Pons (tissue), 1 donor: ENCODE measurements around the gene CKB.

Source experiments
- DNase-seq: peaks from one replicate; pipeline ENCODE4 v3.0.0-alpha.2; 2016; ENCODE audit warnings: low spot score

The CKB gene

GRCh38 chr14:103549361-103550311 lies 27.0 kb upstream of the CKB start:
- peak; percentile 95 for DNase-seq

- no peak for DNase-seq
Observed at GRCh38 chr14:103548463-103549351, 26.1 kb upstream of the CKB start.

GRCh38 chr14:103547941-103548462 lies 25.4 kb upstream of the CKB start:
- no peak for DNase-seq

GRCh38 chr14:103547455-103547940 lies 24.9 kb upstream of the CKB start:
- DNase-seq = no peak

DNA sequence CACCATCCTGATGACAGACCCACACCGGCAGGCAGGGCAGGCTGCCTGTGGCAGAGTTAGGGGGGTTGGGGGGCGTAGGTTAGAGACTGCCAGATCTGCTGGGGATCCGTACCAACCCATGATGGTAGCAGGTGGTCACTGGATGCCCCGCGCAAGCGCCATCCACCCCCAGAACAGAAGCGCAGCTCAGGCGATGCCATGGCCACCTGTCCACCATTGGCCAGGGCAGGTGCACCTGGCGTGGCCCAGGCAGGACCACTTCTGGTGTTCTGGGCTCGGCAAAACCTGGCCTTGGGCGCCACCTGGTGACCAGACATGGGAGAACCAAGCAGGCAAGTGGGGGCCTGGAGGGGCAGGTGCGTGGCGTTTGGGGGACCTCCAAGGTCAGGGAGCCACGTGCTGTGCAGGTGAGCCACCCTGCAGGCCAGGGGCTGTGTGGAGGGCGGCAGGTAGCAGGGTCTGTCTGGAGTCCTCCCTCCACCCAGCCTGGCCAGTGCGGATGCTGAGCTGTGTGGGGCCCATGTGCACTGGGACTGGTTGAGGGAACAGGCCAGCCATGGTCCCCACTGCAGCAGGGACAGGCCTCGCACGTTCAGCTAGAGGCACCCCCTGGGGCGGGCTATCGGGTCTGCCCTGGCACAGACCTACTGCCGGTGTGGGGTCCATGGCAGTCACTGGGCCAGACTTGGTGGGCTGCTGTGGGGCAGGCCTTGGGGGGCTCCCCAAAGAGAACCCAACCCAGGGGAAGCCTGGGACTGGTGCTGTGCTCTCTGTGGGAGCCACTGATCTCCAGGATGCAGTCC lies 24.2 kb upstream of the CKB start:
- peak; percentile 73 for DNase-seq

DNA sequence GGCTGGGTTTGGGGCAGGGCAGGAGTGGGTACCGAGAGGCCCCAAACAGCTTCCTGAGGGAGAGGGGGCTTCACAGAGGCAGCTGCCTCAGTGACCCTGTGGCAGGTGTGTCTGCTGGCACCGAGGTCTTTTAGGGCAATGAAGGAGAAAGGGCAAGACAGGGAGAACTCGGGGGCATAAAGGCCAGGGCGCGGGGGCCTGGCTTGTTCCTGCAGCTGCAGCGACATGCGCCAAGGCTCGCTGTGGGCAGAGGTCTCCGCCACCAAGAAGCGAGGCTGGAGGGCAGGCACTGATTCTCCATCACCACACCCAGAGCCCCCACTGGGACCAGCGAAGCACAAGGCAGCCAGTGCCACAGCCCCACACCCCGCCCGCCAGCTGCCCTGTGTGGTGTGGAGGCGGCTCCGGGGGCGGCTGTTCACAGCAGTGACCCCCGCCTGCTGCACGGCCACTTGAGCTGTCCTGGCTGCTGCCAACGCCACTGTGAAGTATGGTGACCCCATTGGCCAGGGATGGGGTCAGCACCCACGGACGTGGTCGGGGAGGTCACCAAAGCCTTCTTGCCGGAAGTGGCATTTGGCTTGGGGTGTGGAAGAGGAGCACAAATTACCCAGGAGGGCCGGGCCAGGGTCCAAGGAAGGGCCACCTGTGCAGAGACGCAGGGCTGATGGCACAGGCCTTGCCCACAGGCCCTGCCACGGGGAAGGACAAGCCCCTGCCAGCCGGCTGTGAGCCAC lies 23.5 kb upstream of the CKB start:
- no peak for DNase-seq

DNA sequence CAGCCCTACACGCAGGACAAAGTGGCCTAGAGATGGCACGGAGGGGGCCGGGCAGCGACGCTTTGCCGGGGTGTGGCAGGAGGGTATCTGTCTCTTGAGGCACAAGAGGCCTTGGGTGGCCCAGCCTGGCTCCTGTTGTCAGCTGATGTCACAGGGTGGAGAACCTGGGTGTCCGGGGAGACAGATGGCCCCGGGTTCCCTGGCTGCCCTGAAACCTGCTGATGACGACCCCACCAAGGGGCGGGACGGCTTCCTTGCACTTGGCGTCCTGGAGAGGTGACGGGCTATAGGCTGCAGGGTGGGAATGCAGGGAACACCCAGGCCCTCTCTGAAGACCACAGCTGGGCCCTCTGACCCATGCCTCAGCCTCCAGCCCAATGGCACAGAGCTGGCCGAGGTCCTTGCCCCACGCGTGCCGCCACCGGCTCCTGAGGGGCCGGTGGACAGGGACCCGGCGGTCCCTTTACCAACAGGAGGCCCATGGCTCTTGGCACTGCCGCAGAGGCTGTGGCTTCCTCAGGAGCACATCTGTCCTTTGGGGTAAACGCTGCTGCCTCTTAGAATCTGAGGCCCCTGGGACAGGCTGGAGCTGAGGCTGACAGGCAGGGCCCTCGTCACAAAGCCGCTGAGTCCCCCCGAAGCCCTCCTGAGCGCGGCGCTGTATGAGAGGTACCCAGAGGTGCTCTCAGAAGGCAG lies 22.7 kb upstream of the CKB start:
- no peak for DNase-seq

GRCh38 chr14:103544388-103545218 lies 22.0 kb upstream of the CKB start:
- DNase-seq = peak; percentile 76

- no peak for DNase-seq
Observed at GRCh38 chr14:103543721-103544387, 21.2 kb upstream of the CKB start.

DNA sequence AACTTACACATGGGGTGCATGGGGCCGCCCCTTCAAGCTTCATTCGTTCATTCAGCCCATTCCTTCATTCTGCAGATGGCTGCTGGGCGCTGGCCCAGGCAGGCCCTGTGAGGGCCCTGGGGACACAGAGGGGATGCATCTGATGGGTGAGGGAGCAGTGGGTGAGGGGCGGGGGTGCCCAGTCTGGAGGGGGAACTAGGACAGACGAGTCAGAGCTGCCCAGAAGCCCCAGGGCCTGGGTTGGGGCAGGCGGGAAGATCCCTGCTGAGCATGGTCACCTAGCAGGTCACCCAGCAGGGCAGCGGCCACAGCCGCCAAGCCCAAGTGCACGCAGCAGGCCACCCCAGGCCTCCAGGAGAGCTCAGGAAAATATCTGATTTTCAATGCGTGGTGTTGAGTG lies 20.5 kb upstream of the CKB start:
- no peak for DNase-seq

DNA sequence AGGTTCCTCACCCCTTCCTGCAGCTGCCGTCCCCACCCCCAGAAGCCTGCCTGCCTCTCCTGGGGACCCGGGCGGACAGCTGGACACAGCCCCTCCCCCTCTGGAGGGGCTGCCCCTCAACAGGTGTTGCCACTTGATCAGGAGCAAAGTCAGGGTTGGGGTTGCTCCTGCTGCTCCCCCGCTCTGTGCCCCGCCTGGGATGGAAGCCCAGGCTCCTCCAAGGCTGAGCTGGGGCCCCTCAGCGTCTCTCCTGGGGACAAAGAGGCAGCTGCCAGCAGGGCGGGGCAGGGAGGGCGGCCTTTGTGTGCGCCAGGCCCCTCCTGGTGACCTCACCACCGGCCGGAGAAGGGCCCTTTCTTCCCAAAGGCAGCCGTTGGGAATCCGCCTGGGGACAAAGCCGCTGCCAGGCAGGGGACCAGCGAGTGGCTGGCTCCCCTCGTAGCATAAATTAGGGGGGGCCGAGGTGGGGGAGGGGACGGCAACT lies 20.0 kb upstream of the CKB start:
- DNase-seq = peak; percentile 96

GRCh38 chr14:103541709-103542604 lies 19.3 kb upstream of the CKB start:
- no peak for DNase-seq

DNA sequence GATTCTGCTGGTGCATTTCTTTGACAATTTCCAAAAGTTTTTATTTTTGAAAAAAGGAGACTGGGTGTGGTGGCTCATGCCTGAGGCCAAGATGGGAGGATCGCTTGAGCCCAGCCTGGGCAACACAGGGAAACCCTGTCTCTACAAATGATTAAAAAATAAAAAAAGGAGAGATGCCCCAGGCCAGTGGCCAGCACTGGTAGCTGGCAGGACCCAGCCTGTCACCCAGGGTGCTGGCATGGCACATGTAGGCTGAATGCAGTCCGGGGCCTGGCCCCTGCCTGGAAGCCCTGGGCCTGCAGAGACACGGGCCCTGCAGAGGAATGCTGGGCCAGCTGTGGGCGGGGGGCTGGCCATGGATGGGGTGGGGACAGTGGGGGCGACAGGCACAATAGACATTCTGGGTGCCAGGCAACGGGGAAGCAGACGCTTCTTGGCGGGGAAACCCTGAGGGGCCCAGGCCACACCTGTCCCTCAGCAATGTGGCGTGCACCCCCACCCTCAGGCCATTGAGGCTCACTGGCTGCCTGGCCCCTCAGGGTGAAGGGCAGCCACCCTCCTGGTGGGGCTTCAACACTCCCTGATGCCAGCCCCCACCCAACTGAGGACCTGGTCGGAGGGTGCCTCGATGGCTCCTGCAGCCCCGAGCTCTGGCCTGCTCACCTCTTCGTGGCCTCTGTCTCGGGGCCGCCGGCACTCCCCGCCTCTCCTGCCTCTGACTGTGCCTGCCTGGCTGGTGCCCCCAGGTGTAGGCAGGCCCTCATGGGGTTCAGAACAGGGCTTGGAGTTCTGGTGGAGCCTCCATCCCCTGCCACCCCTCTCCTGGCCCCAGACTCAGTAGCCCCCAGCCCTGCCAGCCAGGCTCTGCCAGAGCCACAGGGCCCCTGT lies 18.4 kb upstream of the CKB start:
- no peak for DNase-seq

DNA sequence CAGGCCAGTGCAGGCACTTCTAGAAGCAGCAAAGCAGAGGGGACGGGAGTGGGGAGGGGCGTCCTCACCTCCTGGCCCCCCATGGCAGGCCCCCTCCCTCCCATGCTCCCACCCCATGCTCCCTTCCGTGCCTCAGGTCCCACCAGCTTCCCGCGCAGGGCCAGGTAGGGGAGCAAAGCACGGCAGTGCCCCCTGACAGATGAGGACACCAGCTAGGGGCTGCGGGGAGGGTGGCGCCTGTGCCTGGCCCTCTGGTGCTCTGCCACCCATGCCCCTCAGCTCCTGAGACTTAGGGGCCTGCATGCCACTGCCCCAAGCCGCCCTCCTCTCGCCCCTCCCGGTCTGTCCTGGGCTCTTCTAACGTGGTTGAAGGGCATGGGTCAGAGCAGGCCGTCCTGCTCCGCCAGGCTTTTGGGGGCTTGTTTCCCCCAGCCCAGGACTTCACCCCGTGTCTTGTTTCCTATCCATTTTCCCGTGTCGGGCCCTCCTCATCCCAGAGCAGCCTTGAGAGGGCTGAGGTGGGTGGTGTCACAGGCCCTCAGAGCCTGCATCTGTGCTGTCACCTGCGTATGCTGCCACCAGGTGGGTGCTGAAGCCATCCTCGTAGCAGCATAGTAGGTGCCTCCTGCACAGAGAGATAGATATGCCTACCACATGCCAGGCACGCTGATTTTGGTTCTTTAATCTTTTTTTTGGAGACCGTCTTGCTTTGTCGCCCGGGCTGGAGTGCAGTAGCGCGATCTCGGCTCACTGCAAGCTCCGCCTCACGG lies 16.6 kb upstream of the CKB start:
- DNase-seq = no peak

DNA sequence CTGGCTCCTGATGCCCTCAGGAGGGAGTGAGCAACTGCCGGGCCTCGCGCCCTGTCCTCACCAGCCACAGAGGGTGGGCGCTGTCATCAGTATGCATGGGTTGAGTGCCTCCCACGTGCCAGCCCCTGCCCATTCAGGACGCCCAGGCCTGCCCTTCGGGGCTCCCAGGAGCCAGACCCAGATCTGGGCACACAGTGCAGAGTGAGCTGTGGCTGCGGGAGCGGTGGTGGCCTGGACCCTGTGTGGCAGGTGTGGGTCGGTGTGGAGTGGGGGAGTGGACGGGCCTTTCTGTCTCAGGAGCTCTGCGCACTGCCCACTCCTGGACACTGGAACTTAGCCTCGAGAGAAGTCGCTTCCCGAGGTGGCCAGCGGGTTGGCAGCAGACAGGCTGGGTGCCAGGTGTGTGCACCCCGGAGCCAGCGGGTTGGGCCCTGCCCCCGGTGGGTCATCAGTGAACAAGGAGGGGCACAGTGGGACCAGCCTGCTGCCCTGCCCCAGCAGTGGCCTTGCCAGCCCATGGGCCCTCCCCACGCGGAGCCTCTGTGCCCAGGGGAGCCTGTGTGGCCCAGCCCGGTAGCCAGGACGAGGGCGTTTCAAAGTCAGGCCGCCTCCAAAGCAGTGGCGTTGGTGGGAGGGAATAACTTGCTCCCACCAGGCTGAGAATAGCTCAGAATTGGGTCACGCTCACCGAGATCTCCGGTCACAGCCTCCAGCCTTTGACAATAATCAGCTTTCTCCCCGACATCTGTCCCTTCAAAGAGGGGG lies 15.8 kb upstream of the CKB start:
- no peak for DNase-seq
